Astrocyte of the hippocampus (primary cell): ENCODE data around the gene SEPSECS.
A peak's percentile ranks its signal among the peaks of the same experiment; 100 is the strongest.

Experiments
- DNase-seq: peaks from one replicate; pipeline ENCODE4 v3.0.0; 2011; ENCODE audit warnings: low read depth, low spot score

SEPSECS gene

DNA sequence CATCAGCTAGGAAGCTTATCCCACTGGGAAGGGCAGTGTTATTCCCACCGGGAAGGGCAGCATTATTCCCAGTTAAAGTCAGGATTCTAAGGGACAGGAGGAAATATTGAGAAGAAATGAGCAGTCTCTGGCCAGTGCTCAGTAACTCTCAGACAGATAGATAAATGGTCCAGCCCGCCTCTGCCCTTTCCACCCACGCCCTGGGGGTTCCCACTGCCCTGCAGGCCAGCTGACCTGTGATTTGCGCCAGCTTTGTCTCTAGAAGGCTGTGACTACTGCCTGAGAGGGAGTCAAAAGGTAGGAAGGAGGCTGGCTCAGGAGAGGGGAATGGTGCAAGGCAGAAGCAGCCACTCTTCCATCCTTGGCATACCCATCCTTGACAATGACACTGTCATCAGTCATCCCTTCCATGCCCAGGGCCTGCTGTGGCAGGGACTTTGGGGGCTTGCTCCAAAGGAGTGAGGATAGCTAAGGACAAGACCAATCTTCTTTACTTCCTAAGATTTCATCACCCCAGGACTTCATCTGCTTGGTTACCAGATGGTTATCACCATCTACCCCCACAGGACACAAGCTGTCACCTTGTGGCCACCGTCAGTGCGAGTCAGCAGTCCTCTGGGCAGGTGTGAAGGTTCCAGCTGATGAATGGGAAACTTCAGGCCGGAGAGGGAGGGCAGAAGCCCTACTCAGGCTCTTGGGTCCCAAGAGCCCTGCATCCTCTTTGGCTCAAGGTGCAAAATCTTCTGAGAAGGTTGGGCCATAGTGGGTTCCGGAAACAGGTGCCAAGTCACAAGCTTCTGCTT is 49.5 kb downstream of the SEPSECS start:
- no peak for DNase-seq

DNA sequence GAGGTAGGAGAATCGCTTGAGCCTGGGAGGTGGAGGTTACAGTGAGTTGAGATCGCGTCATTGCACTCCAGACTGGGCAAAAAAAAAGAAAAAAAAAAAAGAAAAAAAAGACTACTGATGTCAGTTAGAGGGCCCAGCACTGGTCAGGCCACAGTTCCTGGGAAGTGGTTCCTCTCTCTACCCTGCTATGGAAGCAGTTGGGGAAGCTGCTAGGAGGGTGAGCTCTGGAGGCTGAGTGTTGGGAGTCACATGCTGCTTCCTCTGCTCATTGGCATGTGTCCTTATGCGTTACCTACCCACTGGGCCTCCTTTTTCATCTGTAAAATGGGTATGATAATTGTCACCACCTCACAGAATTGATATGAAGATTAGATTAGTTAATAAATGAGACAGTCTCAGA is 50.7 kb downstream of the SEPSECS start:
- no peak for DNase-seq

GRCh38 chr4:25108556-25108955 is 51.7 kb downstream of the SEPSECS start:
- no peak for DNase-seq

GRCh38 chr4:25107827-25108516 is 52.3 kb downstream of the SEPSECS start:
- DNase-seq = no peak

GRCh38 chr4:25106363-25107151 is 53.7 kb downstream of the SEPSECS start:
- DNase-seq = no peak

- no peak for DNase-seq
Measured at GRCh38 chr4:25104591-25104990, 55.7 kb downstream of the SEPSECS start.

DNA sequence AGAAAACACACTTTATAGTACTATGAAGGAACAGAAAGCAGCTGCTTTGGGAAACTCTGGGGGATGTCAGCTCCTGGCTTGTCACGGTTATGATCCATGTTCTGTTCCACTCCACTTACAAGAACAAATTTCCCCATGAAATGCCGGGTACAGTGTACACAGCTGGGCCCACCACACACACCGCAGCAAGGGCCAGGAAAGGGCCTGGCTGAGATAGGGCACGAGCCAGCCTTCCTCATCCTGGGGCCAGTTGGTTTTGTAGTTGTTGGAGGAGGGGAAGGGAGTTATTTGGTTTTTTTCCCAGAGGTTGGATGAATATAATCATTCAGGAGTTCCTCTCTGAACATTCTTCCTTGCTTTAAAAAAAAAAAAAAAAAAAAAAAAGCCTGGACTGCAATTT is 56.8 kb downstream of the SEPSECS start:
- no peak for DNase-seq

DNA sequence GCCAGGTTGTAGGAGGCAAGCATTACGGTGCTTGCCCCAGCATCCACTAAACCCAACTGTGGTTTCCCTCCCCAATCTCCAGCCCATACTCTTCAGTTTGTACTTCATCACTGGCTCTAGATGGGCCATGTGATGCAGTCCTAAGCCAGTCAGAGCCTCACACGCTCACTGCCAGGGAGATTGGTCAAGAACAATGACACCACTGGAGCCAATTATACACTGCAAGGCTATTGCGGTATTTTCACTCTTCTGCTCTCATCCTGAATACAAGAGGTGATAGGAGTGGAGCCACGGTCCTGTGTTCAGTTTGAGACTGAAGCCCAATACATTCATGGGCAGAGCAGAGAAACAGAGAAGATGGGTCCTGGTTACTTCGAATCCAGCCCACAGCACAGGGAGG is 58.4 kb downstream of the SEPSECS start:
- DNase-seq = no peak

GRCh38 chr4:25100710-25101109 is 59.5 kb downstream of the SEPSECS start:
- no peak for DNase-seq

DNA sequence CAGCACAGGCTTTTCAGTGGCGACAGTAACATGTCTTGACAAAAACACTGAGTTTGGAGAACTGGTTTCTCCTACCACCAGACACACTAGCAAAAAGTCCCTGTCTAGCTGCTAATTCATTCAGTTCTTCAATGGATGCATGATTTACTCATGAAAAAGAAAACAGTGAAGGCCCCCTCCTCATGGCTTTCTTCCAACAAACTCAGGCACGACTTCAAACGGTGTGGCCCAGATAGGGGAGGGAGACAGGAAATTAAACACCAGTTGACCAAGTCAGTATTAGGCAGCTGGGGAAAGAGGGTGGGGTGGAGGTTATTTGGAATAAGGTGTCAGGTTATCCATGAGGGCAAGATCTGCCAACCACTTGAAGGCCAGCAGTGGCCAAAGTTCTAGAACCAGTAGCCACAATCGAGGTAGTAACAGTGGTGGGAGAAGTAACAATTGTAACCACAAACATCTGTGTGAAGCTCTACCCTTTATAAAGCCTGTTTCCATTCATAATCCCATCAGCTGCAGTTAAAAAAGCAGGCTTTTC is 60.2 kb downstream of the SEPSECS start:
- DNase-seq = no peak

GRCh38 chr4:25098964-25099891 is 61.0 kb downstream of the SEPSECS start:
- DNase-seq = peak; percentile 36

DNA sequence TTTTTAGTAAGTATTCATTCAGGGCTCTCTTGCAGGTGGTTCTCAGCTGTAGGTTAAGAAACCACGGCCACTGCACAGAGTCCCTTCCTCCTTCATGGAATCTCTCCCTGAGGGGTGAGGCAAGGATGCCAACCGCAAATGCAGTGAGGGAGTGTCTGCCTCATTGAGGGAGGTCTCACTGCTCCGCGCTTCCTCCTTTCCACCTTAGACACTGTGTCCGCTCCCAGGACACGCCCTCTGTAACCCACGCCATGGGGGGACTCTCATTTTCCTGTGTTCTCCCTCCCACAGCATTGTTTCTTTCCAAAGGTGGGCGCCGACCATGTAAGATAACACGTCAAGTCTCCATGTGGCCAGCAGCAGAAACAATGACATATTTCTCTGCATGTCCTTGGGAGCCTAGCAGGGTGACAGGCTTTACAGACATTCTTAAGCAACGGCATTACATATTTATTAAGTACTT is 63.2 kb downstream of the SEPSECS start:
- no peak for DNase-seq

GRCh38 chr4:25096251-25096980 is 63.8 kb downstream of the SEPSECS start:
- no peak for DNase-seq

DNA sequence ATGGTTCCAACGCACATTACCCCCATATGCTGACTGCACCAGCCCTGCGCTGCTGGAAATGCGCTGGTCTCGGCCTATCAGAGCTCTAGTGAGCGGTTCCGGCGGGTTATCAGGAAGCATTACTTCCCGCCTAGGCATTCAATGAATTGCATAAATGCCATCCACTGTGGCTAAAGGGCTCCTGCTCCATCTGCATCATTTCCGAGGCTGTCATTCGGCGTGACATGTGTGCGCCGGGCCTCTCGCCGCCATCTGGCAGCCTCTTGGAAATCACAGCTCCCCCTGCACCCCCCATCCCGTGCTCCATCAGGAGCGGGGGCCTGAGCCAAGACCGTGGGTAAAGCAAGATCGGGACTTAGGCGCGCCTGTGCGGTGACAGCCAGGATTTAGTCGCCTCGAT is 64.4 kb downstream of the SEPSECS start:
- DNase-seq = no peak

DNA sequence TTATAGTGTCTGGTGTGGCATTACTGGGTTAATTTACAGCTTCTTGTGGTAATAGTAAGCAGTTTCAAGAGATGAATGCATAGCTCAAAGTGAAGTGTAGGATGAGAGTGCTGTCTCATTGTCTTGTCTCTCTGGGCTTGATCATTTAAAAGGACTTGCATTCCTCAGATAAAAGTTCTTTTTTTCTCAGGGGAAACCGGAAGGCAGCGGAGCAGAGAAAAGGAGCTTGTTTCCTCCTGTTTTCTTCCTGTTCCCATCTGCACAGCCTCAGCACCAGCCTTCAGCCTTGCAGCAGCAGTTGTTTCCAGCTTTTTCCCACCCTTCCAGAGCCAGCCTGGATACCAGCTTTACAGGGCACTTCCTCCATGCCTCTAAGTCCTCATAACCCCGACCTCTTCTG is 68.1 kb downstream of the SEPSECS start:
- no peak for DNase-seq

DNA sequence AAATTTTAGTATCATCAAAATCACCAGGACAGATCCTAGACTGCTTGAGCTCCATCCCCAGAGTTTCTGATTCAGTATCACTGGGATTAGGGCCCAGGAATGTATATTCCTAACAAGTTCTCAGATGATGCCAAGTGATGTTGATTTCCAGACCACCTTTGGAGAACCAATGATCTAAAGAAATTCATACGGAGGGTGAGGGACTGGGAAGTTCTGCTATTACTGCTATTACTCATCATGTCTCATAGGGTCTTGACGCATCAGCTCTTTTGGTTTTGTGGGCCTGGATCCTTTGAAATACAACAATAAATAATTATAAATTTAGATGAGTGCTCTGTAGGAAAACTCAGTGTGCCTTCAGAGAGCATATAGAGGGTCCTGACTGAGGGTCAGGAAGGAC is 69.7 kb downstream of the SEPSECS start:
- DNase-seq = no peak

- DNase-seq = no peak
Measured at GRCh38 chr4:25089051-25089763, 71.0 kb downstream of the SEPSECS start.

DNA sequence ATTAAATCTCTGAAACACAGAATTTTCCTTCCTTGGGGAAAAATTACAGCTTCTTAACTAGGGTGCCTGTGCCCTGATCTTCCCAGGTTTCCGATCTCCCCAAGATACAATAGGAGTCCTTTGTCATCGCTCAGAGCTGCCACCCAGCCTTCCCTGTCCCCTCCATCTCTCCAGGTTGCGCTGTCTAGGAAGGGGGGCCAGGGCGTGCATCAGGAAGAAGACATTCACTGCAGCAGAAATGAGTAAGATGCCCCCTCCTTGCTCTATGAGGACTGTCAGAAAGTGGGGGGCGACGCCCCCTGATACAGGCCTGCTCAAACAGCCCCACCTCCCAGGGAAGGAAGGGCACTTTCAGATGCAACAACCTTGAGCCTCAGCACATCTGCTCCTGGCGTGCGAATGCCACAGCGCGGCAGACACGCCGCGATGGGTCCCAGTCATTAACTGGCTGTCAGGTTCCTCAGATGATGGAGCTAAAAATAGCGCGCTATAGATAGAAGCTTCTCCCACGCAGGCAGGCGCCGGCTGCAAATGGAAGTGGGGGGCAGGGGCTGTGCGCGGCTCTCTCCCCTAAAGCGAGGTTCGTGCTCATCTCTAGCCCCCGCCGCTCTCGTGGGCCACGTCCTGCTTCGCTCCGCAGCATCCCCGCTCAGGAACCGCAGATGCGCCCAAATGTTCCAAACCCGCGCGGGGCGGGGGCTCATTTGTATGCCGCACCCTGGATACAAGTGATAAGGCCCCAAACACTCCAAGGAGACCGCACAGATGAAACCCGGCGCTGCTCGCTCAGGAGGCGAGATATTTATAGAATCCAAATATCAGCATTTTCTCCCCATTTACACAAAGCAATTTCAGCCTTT is 71.9 kb downstream of the SEPSECS start:
- DNase-seq = no peak

- DNase-seq = no peak
Measured at GRCh38 chr4:25085671-25086070, 74.6 kb downstream of the SEPSECS start.
